ENCODE results near the gene SAFB. TPM values are rescaled to one million over a fixed set of nuclear protein-coding genes. Genes with fewer than 3 reads are reported as not detected.

Gene SAFB
- total and polyA plus RNA-seq, 2 of the 13 experiments (the other 11 are each of a cell fraction or from before 2014, with no cell fraction given), result 21.0 to 28.4 TPM

DNA sequence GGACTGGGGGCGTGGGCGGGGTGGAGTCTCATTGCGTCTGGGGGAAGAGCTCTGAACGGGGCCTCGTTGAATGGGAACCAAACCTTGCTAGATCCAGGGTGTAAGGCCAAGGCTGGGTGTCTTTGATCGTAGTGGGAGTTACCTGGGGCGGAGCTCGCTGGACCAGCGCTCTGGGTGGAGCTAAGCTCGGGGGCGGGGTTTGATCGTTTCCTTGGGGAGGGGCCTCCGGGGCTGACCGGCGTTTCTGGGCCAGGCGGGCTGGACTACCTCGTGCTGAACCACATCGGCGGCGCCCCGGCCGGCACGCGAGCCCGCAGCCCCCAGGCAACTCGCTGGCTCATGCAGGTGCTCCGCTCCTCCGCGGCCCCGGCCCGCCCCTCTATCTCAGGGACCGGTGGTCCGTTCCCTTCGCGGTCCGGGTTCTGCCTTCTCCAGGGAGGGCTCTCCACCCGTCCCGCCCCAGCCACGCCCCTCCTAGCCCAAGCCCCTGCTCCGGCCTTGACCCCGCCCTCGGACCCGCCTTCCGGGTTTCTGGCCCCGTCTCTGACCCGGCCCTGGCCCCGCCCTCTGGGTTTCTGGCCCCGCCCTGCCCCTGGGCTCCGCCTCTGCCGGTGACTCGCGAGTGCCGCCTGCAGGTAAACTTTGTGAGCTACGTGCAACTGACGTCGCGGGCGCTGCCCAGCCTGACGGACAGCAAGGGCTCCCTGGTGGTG is 63.9 kb downstream of the SAFB start (continued):
- no peak for TF ChIP-seq CC2D1A (CRISPR knock-in tag; IDR thresholded peaks at IDR 0.05)
- TF ChIP-seq, protein P1, sequence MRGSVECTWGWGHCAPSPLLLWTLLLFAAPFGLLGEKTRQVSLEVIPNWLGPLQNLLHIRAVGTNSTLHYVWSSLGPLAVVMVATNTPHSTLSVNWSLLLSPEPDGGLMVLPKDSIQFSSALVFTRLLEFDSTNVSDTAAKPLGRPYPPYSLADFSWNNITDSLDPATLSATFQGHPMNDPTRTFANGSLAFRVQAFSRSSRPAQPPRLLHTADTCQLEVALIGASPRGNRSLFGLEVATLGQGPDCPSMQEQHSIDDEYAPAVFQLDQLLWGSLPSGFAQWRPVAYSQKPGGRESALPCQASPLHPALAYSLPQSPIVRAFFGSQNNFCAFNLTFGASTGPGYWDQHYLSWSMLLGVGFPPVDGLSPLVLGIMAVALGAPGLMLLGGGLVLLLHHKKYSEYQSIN (CRISPR knock-in tag; IDR thresholded peaks at IDR 0.05; ENCODE audit: borderline replicate concordance), result no peak
- TF ChIP-seq ZNF317 (CRISPR knock-in tag; IDR thresholded peaks at IDR 0.05), result 0 out of 2 replicates have a peak, but pooled peaks have one; percentile 26
- TF ChIP-seq SMAD1 (CRISPR knock-in tag; IDR thresholded peaks at IDR 0.05; ENCODE audit: borderline replicate concordance, low read depth), result no peak
- no peak for TF ChIP-seq ZNF17 (CRISPR knock-in tag; IDR thresholded peaks at IDR 0.05)
- TF ChIP-seq, protein P2, sequence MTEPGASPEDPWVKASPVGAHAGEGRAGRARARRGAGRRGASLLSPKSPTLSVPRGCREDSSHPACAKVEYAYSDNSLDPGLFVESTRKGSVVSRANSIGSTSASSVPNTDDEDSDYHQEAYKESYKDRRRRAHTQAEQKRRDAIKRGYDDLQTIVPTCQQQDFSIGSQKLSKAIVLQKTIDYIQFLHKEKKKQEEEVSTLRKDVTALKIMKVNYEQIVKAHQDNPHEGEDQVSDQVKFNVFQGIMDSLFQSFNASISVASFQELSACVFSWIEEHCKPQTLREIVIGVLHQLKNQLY (CRISPR knock-in tag; IDR thresholded peaks at IDR 0.05), result no peak
- TF ChIP-seq, protein P3, sequence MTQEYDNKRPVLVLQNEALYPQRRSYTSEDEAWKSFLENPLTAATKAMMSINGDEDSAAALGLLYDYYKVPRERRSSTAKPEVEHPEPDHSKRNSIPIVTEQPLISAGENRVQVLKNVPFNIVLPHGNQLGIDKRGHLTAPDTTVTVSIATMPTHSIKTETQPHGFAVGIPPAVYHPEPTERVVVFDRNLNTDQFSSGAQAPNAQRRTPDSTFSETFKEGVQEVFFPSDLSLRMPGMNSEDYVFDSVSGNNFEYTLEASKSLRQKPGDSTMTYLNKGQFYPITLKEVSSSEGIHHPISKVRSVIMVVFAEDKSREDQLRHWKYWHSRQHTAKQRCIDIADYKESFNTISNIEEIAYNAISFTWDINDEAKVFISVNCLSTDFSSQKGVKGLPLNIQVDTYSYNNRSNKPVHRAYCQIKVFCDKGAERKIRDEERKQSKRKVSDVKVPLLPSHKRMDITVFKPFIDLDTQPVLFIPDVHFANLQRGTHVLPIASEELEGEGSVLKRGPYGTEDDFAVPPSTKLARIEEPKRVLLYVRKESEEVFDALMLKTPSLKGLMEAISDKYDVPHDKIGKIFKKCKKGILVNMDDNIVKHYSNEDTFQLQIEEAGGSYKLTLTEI (CRISPR knock-in tag; conservative IDR thresholded peaks at IDR 0.05), result no peak
- TF ChIP-seq, protein P4, sequence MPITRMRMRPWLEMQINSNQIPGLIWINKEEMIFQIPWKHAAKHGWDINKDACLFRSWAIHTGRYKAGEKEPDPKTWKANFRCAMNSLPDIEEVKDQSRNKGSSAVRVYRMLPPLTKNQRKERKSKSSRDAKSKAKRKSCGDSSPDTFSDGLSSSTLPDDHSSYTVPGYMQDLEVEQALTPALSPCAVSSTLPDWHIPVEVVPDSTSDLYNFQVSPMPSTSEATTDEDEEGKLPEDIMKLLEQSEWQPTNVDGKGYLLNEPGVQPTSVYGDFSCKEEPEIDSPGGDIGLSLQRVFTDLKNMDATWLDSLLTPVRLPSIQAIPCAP (CRISPR knock-in tag; IDR thresholded peaks at IDR 0.05; ENCODE audit: low read depth), result no peak
- no peak for TF ChIP-seq TCF12 (IDR thresholded peaks at IDR 0.05)
- TF ChIP-seq TCF12 (CRISPR knock-in tag; IDR thresholded peaks at IDR 0.05), result 0 out of 2 replicates have a peak, but pooled peaks have one; percentile 38
- 0 out of 2 replicates have a peak, but pooled peaks have one; percentile 61 for TF ChIP-seq ZNF891 (CRISPR knock-in tag; IDR thresholded peaks at IDR 0.05)
- TF ChIP-seq STAG1 (CRISPR knock-in tag; IDR thresholded peaks at IDR 0.05), result peak; percentile 49
- TF ChIP-seq, protein P5, sequence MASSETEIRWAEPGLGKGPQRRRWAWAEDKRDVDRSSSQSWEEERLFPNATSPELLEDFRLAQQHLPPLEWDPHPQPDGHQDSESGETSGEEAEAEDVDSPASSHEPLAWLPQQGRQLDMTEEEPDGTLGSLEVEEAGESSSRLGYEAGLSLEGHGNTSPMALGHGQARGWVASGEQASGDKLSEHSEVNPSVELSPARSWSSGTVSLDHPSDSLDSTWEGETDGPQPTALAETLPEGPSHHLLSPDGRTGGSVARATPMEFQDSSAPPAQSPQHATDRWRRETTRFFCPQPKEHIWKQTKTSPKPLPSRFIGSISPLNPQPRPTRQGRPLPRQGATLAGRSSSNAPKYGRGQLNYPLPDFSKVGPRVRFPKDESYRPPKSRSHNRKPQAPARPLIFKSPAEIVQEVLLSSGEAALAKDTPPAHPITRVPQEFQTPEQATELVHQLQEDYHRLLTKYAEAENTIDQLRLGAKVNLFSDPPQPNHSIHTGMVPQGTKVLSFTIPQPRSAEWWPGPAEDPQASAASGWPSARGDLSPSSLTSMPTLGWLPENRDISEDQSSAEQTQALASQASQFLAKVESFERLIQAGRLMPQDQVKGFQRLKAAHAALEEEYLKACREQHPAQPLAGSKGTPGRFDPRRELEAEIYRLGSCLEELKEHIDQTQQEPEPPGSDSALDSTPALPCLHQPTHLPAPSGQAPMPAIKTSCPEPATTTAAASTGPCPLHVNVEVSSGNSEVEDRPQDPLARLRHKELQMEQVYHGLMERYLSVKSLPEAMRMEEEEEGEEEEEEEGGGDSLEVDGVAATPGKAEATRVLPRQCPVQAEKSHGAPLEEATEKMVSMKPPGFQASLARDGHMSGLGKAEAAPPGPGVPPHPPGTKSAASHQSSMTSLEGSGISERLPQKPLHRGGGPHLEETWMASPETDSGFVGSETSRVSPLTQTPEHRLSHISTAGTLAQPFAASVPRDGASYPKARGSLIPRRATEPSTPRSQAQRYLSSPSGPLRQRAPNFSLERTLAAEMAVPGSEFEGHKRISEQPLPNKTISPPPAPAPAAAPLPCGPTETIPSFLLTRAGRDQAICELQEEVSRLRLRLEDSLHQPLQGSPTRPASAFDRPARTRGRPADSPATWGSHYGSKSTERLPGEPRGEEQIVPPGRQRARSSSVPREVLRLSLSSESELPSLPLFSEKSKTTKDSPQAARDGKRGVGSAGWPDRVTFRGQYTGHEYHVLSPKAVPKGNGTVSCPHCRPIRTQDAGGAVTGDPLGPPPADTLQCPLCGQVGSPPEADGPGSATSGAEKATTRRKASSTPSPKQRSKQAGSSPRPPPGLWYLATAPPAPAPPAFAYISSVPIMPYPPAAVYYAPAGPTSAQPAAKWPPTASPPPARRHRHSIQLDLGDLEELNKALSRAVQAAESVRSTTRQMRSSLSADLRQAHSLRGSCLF (CRISPR knock-in tag; IDR thresholded peaks at IDR 0.05; ENCODE audit: borderline replicate concordance), result no peak
- TF ChIP-seq, protein P6, sequence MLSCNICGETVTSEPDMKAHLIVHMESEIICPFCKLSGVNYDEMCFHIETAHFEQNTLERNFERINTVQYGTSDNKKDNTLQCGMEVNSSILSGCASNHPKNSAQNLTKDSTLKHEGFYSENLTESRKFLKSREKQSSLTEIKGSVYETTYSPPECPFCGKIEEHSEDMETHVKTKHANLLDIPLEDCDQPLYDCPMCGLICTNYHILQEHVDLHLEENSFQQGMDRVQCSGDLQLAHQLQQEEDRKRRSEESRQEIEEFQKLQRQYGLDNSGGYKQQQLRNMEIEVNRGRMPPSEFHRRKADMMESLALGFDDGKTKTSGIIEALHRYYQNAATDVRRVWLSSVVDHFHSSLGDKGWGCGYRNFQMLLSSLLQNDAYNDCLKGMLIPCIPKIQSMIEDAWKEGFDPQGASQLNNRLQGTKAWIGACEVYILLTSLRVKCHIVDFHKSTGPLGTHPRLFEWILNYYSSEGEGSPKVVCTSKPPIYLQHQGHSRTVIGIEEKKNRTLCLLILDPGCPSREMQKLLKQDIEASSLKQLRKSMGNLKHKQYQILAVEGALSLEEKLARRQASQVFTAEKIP (CRISPR knock-in tag; IDR thresholded peaks at IDR 0.05; ENCODE audit: borderline replicate concordance), result no peak
- no peak for TF ChIP-seq ZFP62 (CRISPR knock-in tag; IDR thresholded peaks at IDR 0.05)
- peak; percentile 72 for TF ChIP-seq RBM39 (IDR thresholded peaks at IDR 0.05; ENCODE audit: low read depth, low read length, poor library complexity, severe bottlenecking)
- no peak for TF ChIP-seq FLYWCH1 (CRISPR knock-in tag; IDR thresholded peaks at IDR 0.05)
- no peak for TF ChIP-seq ZNF33B (CRISPR knock-in tag; IDR thresholded peaks at IDR 0.05)
